A549 (cell line): ENCODE data around the gene VIPR2. TPM values are rescaled to one million over a fixed set of nuclear protein-coding genes. Genes with fewer than 3 reads are reported as not detected.

Experiments used
- ATAC-seq, 2 experiments: fragments of 200-7000 bp in 1 of 2; fragments of >200 bp in 1 of 2; cut with Nextera tagmentation in 1 of 2; cut with Tn5 transposase in 1 of 2; 3 replicates each; pipeline versions ENCODE4 v1.8.0 to v1.9.1; 2018 to 2020; ENCODE audit warnings: mild to moderate bottlenecking in 1 of 2, moderate library complexity in 1 of 2
- CTCF ChIA-PET: fragments of 300-600 bp; sonication (Branson Sonifier 250); formaldehyde crosslinking; extraction: SDS; loops from one replicate; lab custom pipeline; 2021; ENCODE audit warnings: antibody characterized with exemption, inconsistent platforms; lab: Yijun Ruan, JAX
- POLR2A ChIA-PET: fragments of 350-600 bp; formaldehyde crosslinking; extraction: SDS; loops from one replicate; lab custom pipeline; 2021; ENCODE audit warnings: antibody characterized with exemption, inconsistent platforms; lab: Yijun Ruan, JAX
- DNase-seq, 2 experiments: peaks; one replicate each; pipeline versions ENCODE4 v3.0.0 to v3.0.0-alpha.2; 2011 to 2016; ENCODE audit warnings: low read depth in 1 of 2, low spot score in 1 of 2
- FAIRE-seq: peaks from 2 replicates; lab custom pipeline; 2011; peaks lifted over from hg19 to GRCh38; lab: Jason Lieb, UNC
- H3K27ac ChIP-seq, 2 experiments: fragments of >200 bp; sonication (Bioruptor Twin); formaldehyde crosslinking; 3 replicates each; pipeline ENCODE4 v1.5.1; 2016 to 2017
- H3K4me1 ChIP-seq: fragments of >200 bp; sonication (Bioruptor Twin); formaldehyde crosslinking; 3 replicates; pipeline ENCODE4 v1.6.1; 2016
- H3K4me2 ChIP-seq: fragments of >200 bp; sonication (Bioruptor Twin); formaldehyde crosslinking; 3 replicates; pipeline ENCODE4 v1.6.1; 2016
- H3K4me3 ChIP-seq: fragments of >200 bp; sonication (Bioruptor Twin); formaldehyde crosslinking; 3 replicates; pipeline ENCODE4 v1.5.1; 2016
- H3K9me3 ChIP-seq: fragments of >200 bp; sonication (Bioruptor Twin); formaldehyde crosslinking; 3 replicates; pipeline ENCODE4 v1.6.1; 2016
- ATOH8 ChIP-seq: fragments of 250-450 bp; sonication (Bioruptor Pico); IDR thresholded peaks from 2 replicates; pipeline ENCODE4 v1.5.0; 2020; ENCODE audit warnings: low read depth, mild to moderate bottlenecking, moderate library complexity
- CBX2 ChIP-seq: fragments of 200-600 bp; sonication (generic); IDR thresholded peaks from 2 replicates; pipeline ENCODE4 v1.6.1; 2016; ENCODE audit warnings: low read depth, mild to moderate bottlenecking, borderline replicate concordance
- CBX8 ChIP-seq: fragments of 200-600 bp; sonication (generic); IDR thresholded peaks from 2 replicates; pipeline ENCODE4 v1.6.1; 2016
- CHD2 ChIP-seq: fragments of 150-350 bp; IDR thresholded peaks from 2 replicates; pipeline ENCODE4 v1.6.1; 2014; ENCODE audit warnings: low read length; ENCODE audit not compliant: partially characterized antibody
- CTCF ChIP-seq: fragments of >200 bp; sonication (Bioruptor Twin); formaldehyde crosslinking; IDR thresholded peaks from 3 replicates; pipeline ENCODE4 v1.5.1; 2016
- EHF ChIP-seq: fragments of 250-450 bp; sonication (Bioruptor Pico); IDR thresholded peaks from 2 replicates; pipeline ENCODE4 v1.5.0; 2020; ENCODE audit warnings: mild to moderate bottlenecking
- ESRRA ChIP-seq: fragments of 150-350 bp; IDR thresholded peaks from 2 replicates; pipeline ENCODE4 v1.6.1; 2014; ENCODE audit warnings: mild to moderate bottlenecking, low read length, borderline replicate concordance
- FOXS1 ChIP-seq: fragments of 250-450 bp; sonication (Bioruptor Pico); IDR thresholded peaks from 2 replicates; pipeline ENCODE4 v1.5.0; 2020; ENCODE audit warnings: mild to moderate bottlenecking, moderate library complexity
- HOXA7 ChIP-seq: fragments of 250-450 bp; sonication (Bioruptor Pico); IDR thresholded peaks from 2 replicates; pipeline ENCODE4 v1.5.0; 2020; ENCODE audit warnings: mild to moderate bottlenecking, moderate library complexity
- JUN ChIP-seq, 2 experiments: fragments of >200 bp; sonication (Bioruptor Twin); formaldehyde crosslinking; IDR thresholded peaks; 2 replicates in 1 of 2; 3 replicates in 1 of 2; pipeline ENCODE4 v1.6.1; 2016 to 2017
- MAFK ChIP-seq: fragments of 450-650 bp; IDR thresholded peaks from 2 replicates; pipeline ENCODE4 v1.6.1; 2014; ENCODE audit not compliant: partially characterized antibody
- NFE2L2 ChIP-seq: fragments of 150-350 bp; conservative IDR thresholded peaks from 2 replicates; pipeline ENCODE4 v1.6.1; 2014; ENCODE audit warnings: low read length
- NR3C1 ChIP-seq: fragments of >200 bp; sonication (Bioruptor Twin); formaldehyde crosslinking; IDR thresholded peaks from 3 replicates; pipeline ENCODE4 v1.6.1; 2017
- RARB ChIP-seq: fragments of 250-450 bp; sonication (Bioruptor Pico); IDR thresholded peaks from 2 replicates; pipeline ENCODE4 v1.8.0; 2021; ENCODE audit warnings: mild to moderate bottlenecking, moderate library complexity
- RCOR1 ChIP-seq: fragments of 150-350 bp; IDR thresholded peaks from 2 replicates; pipeline ENCODE4 v1.6.1; 2014; ENCODE audit warnings: antibody characterized with exemption, low read length, low read depth
- RNF2 ChIP-seq: fragments of 200-600 bp; sonication (generic); IDR thresholded peaks from 2 replicates; pipeline ENCODE4 v1.6.1; 2016; ENCODE audit warnings: low read depth, mild to moderate bottlenecking, antibody characterized with exemption, moderate library complexity, borderline replicate concordance
- TFCP2L1 ChIP-seq: fragments of 250-450 bp; sonication (Bioruptor Pico); IDR thresholded peaks from 2 replicates; pipeline ENCODE4 v1.5.0; 2021; ENCODE audit warnings: mild to moderate bottlenecking
- ZC3H11A ChIP-seq: fragments of 450-650 bp; IDR thresholded peaks from 2 replicates; pipeline ENCODE4 v1.6.1; 2014; ENCODE audit warnings: antibody characterized with exemption, mild to moderate bottlenecking
- ZNF302 ChIP-seq: fragments of 250-450 bp; sonication (Bioruptor Pico); IDR thresholded peaks from 2 replicates; pipeline ENCODE4 v1.9.0; 2021; ENCODE audit warnings: inconsistent platforms, mild to moderate bottlenecking, moderate library complexity
- WGBS: methylation state at CpG from one replicate; pipeline ENCODE4 v1.1.6; 2017; ENCODE audit errors: missing lambda C conversion rate; 5-methylcytosine and 5-hydroxymethylcytosine counted together
- polyA plus RNA-seq, 4 experiments: library from polyadenylated mRNA; depleted of rRNA in 3 of 4; stranded (reverse); fragments of >200 nt; fragmentation: RNase III in 1 of 4; extraction: RNeasy Plus Mini Kit Qiagen cat#74134 plus additional on column Dnase treatment in 1 of 4; gene quantifications; 2 replicates in 3 of 4; 3 replicates in 1 of 4; pipeline ENCODE4 v1.2.3, GENCODE V29; 2011 to 2017
- TF ChIP-seq, protein P1 (sequence below): IDR thresholded peaks from 2 replicates; pipeline ENCODE4 v1.6.1; 2012; ENCODE audit warnings: low read depth, borderline replicate concordance
- TF ChIP-seq, protein P2 (sequence below): fragments of >200 bp; sonication (Bioruptor Twin); formaldehyde crosslinking; IDR thresholded peaks from 2 replicates; pipeline ENCODE4 v1.6.1; 2016
- TF ChIP-seq, protein P3 (sequence below): fragments of 200-600 bp; sonication (generic); IDR thresholded peaks from 2 replicates; pipeline ENCODE4 v1.6.1; 2016; ENCODE audit warnings: antibody characterized with exemption, mild to moderate bottlenecking, moderate library complexity
- TF ChIP-seq, protein P4 (sequence below): fragments of 150-350 bp; IDR thresholded peaks from 2 replicates; pipeline ENCODE4 v1.6.1; 2014; ENCODE audit warnings: low read depth, mild to moderate bottlenecking, low read length
- TF ChIP-seq, protein P5 (sequence below): fragments of 250-450 bp; sonication (Bioruptor Pico); IDR thresholded peaks from 2 replicates; pipeline ENCODE4 v1.5.0; 2021; ENCODE audit warnings: mild to moderate bottlenecking, moderate library complexity, borderline replicate concordance

The VIPR2 gene
- polyA plus RNA-seq, 2 of the 4 experiments (the other 2 are of a cell fraction): not detected

DNA sequence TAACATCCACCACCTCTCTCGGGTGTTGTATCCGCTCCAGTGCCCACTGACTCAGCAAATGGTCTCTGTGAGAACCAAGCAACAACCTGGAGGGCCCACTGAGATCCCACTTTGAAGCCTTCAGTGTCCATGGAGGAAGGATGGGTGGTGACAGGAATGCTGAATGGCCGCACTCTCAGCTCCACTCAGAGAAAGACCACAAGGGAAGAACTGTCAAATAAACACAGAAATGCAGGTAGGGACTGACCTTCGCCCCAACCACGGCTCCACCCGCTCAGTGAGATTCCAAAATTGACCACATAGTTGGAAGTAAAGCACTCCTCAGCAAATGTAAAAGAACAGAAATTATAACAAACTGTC, 65.8 kb downstream of the VIPR2 start:
- no peak overlapping the region for H3K4me2 ChIP-seq
- WGBS: 38% methylated on average over 6 of the region's 6 CpGs
- H3K4me1 ChIP-seq: no peaks in the 10 kb centered on the region

GRCh38 chr7:159078193-159078910, 66.3 kb downstream of the VIPR2 start:
- ChIA-PET CTCF (interaction anchor here (1.0 kb wide), 1 partner anchor 101 kb away, joined by 3 read pairs; no protein-coding TSS in a partner anchor), POLR2A (no interaction called here)
- H3K4me3 ChIP-seq: no peak overlapping the region
- DNase-seq (no peak), FAIRE-seq (no peak), ATAC-seq (no peak; a peak in 2 of 6 replicates)
- no peaks in the 10 kb centered on the region for H3K9me3 ChIP-seq
- no peak overlapping the region for H3K4me2 ChIP-seq
- H3K4me1 ChIP-seq: no peaks in the 10 kb centered on the region
- 35% methylated on average over 9 of the region's 9 CpGs for WGBS
- no peak overlapping the region for H3K27ac ChIP-seq
- TF ChIP-seq ZC3H11A (no peak), RNF2 (no peak), HOXA7 (CRISPR knock-in tag) (no peak), RCOR1 (no peak), CBX8 (no peak), JUN (IDR thresholded peaks at IDR 0.05) (no peak), TFCP2L1 (CRISPR knock-in tag) (no peak), CHD2 (no peak), NR3C1 (no peak), ATOH8 (CRISPR knock-in tag) (no peak), EHF (no peak), RARB (CRISPR knock-in tag) (no peak), MAFK (no peak), ESRRA (no peak)
- TF ChIP-seq, protein P1, sequence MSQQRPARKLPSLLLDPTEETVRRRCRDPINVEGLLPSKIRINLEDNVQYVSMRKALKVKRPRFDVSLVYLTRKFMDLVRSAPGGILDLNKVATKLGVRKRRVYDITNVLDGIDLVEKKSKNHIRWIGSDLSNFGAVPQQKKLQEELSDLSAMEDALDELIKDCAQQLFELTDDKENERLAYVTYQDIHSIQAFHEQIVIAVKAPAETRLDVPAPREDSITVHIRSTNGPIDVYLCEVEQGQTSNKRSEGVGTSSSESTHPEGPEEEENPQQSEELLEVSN: no peak
- TF ChIP-seq, protein P2, sequence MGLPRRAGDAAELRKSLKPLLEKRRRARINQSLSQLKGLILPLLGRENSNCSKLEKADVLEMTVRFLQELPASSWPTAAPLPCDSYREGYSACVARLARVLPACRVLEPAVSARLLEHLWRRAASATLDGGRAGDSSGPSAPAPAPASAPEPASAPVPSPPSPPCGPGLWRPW: no peak
- TF ChIP-seq, protein P3, sequence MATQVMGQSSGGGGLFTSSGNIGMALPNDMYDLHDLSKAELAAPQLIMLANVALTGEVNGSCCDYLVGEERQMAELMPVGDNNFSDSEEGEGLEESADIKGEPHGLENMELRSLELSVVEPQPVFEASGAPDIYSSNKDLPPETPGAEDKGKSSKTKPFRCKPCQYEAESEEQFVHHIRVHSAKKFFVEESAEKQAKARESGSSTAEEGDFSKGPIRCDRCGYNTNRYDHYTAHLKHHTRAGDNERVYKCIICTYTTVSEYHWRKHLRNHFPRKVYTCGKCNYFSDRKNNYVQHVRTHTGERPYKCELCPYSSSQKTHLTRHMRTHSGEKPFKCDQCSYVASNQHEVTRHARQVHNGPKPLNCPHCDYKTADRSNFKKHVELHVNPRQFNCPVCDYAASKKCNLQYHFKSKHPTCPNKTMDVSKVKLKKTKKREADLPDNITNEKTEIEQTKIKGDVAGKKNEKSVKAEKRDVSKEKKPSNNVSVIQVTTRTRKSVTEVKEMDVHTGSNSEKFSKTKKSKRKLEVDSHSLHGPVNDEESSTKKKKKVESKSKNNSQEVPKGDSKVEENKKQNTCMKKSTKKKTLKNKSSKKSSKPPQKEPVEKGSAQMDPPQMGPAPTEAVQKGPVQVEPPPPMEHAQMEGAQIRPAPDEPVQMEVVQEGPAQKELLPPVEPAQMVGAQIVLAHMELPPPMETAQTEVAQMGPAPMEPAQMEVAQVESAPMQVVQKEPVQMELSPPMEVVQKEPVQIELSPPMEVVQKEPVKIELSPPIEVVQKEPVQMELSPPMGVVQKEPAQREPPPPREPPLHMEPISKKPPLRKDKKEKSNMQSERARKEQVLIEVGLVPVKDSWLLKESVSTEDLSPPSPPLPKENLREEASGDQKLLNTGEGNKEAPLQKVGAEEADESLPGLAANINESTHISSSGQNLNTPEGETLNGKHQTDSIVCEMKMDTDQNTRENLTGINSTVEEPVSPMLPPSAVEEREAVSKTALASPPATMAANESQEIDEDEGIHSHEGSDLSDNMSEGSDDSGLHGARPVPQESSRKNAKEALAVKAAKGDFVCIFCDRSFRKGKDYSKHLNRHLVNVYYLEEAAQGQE: no peak
- TF ChIP-seq, protein P4, sequence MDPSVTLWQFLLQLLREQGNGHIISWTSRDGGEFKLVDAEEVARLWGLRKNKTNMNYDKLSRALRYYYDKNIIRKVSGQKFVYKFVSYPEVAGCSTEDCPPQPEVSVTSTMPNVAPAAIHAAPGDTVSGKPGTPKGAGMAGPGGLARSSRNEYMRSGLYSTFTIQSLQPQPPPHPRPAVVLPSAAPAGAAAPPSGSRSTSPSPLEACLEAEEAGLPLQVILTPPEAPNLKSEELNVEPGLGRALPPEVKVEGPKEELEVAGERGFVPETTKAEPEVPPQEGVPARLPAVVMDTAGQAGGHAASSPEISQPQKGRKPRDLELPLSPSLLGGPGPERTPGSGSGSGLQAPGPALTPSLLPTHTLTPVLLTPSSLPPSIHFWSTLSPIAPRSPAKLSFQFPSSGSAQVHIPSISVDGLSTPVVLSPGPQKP: no peak

More for the DNA sequence above, 65.8 kb downstream of the VIPR2 start:
- Histone ChIP-seq H3K27ac (no peak overlapping the region), H3K9me3 (no peaks in the 10 kb centered on the region), H3K4me3 (no peak overlapping the region)
- ChIA-PET POLR2A (no interaction called here), CTCF (no interaction called here)
- DNase-seq: no peak
- no peak for ATAC-seq
- no peak for FAIRE-seq
- TF ChIP-seq CBX2 (no peak), FOXS1 (CRISPR knock-in tag) (no peak), EHF (no peak), NFE2L2 (no peak), ZNF302 (CRISPR knock-in tag) (no peak), CTCF (no peak)
- TF ChIP-seq, protein P5, sequence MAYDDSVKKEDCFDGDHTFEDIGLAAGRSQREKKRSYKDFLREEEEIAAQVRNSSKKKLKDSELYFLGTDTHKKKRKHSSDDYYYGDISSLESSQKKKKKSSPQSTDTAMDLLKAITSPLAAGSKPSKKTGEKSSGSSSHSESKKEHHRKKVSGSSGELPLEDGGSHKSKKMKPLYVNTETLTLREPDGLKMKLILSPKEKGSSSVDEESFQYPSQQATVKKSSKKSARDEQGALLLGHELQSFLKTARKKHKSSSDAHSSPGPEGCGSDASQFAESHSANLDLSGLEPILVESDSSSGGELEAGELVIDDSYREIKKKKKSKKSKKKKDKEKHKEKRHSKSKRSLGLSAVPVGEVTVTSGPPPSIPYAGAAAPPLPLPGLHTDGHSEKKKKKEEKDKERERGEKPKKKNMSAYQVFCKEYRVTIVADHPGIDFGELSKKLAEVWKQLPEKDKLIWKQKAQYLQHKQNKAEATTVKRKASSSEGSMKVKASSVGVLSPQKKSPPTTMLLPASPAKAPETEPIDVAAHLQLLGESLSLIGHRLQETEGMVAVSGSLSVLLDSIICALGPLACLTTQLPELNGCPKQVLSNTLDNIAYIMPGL (CRISPR knock-in tag): no peak
- TF ChIP-seq, all 56 proteins: peak for 0
